Astrocyte (in vitro differentiated cells and primary cell): ENCODE measurements around the gene GRB10. TPM values are rescaled to one million over a fixed set of nuclear protein-coding genes. Genes with fewer than 3 reads are reported as not detected.

Source experiments
- DNase-seq: peaks from one replicate; pipeline ENCODE4 v3.0.0-alpha.2; 2010; ENCODE audit warnings: low read depth
- FAIRE-seq: peaks from 2 replicates; lab custom pipeline; 2011; peaks lifted over from hg19 to GRCh38; lab: Jason Lieb, UNC
- H2AFZ ChIP-seq: 2 replicates; pipeline ENCODE4 v1.6.0; 2012; ENCODE audit warnings: low read depth, low read length, inconsistent platforms
- H3K27ac ChIP-seq: 2 replicates; pipeline ENCODE4 v1.5.1; 2011; ENCODE audit warnings: low read depth, low read length, inconsistent platforms
- H3K27me3 ChIP-seq: 2 replicates; pipeline ENCODE4 v1.6.0; 2011; ENCODE audit warnings: low read length, inconsistent platforms; ENCODE audit not compliant: insufficient read depth
- H3K36me3 ChIP-seq: 2 replicates; pipeline ENCODE4 v1.5.1; 2011; ENCODE audit warnings: low read length, inconsistent platforms; ENCODE audit not compliant: insufficient read depth
- H3K4me1 ChIP-seq: 2 replicates; pipeline ENCODE4 v1.5.1; 2011; ENCODE audit warnings: low read length, inconsistent platforms; ENCODE audit not compliant: insufficient read depth
- H3K4me2 ChIP-seq: 2 replicates; pipeline ENCODE4 v1.6.0; 2012; ENCODE audit warnings: low read length, inconsistent platforms
- H3K4me3 ChIP-seq: 2 replicates; pipeline ENCODE4 v1.5.1; 2011; ENCODE audit warnings: low read depth, mild to moderate bottlenecking, low read length, inconsistent platforms; ENCODE audit not compliant: insufficient read depth
- H3K79me2 ChIP-seq: 2 replicates; pipeline ENCODE4 v1.6.0; 2012; ENCODE audit warnings: mild to moderate bottlenecking, low read length, inconsistent platforms; ENCODE audit not compliant: insufficient read depth
- H3K9ac ChIP-seq: 2 replicates; pipeline ENCODE4 v1.6.0; 2012; ENCODE audit warnings: mild to moderate bottlenecking, low read length, inconsistent platforms
- H3K9me3 ChIP-seq: 2 replicates; pipeline ENCODE4 v1.5.1; 2012; ENCODE audit warnings: low read depth, mild to moderate bottlenecking, low read length, inconsistent platforms; ENCODE audit not compliant: insufficient read depth
- H4K20me1 ChIP-seq: 2 replicates; pipeline ENCODE4 v1.6.0; 2012; ENCODE audit warnings: low read length, inconsistent platforms; ENCODE audit not compliant: insufficient read depth
- H3K27ac Mint-ChIP-seq: one replicate; pipeline ENCODE4 v1.8.0; 2021; ENCODE audit warnings: mild to moderate bottlenecking, mixed read lengths; ENCODE audit not compliant: unreplicated experiment
- H3K27me3 Mint-ChIP-seq: one replicate; pipeline ENCODE4 v1.8.0; 2021; ENCODE audit warnings: low read depth, mixed read lengths; ENCODE audit not compliant: unreplicated experiment
- H3K36me3 Mint-ChIP-seq: one replicate; pipeline ENCODE4 v1.8.0; 2021; ENCODE audit warnings: low read depth, mixed read lengths; ENCODE audit not compliant: unreplicated experiment
- H3K4me1 Mint-ChIP-seq: one replicate; pipeline ENCODE4 v1.8.0; 2021; ENCODE audit warnings: low read depth, mixed read lengths; ENCODE audit not compliant: unreplicated experiment
- H3K4me3 Mint-ChIP-seq: one replicate; pipeline ENCODE4 v1.8.0; 2021; ENCODE audit warnings: mild to moderate bottlenecking, moderate library complexity, mixed read lengths; ENCODE audit not compliant: unreplicated experiment
- H3K9me3 Mint-ChIP-seq: one replicate; pipeline ENCODE4 v1.8.0; 2021; ENCODE audit warnings: mild to moderate bottlenecking, mixed read lengths; ENCODE audit not compliant: unreplicated experiment
- CTCF ChIP-seq: IDR thresholded peaks from 2 replicates; pipeline ENCODE4 v1.5.1; 2011; ENCODE audit warnings: low read depth, mild to moderate bottlenecking, inconsistent platforms, low read length, moderate library complexity; ENCODE audit not compliant: insufficient read depth
- EZH2 ChIP-seq: IDR thresholded peaks from 2 replicates; pipeline ENCODE4 v1.6.1; 2012; ENCODE audit warnings: mild to moderate bottlenecking, low read length, inconsistent platforms; ENCODE audit not compliant: insufficient read depth
- total RNA-seq: library from RNA; stranded (reverse); gene quantifications from 2 replicates; pipeline ENCODE4 v1.2.1, GENCODE V29; 2021

Gene GRB10
- total RNA-seq, 1 donor from 2014 or later: 81.9 TPM

GRCh38 chr7:50714857-50715256 is 67.8 kb downstream of the GRB10 start:
- no peak for TF ChIP-seq EZH2
- TF ChIP-seq CTCF: no peak
- DNase-seq: no peak
- H3K27me3 ChIP-seq: no peaks in the 10 kb centered on the region
- Mint-ChIP-seq H3K9me3 (no peaks in the 10 kb centered on the region), H3K4me3 (no peak overlapping the region), H3K36me3 (peaks cover 14% of the 10 kb centered on the region), H3K27me3 (no peaks in the 10 kb centered on the region), H3K27ac (no peak overlapping the region), H3K4me1 (peaks cover 48% of the 10 kb centered on the region)
- H3K9me3 ChIP-seq: no peaks in the 10 kb centered on the region
- H3K4me1 ChIP-seq: peaks cover 29% of the 10 kb centered on the region
- H3K79me2 ChIP-seq: peaks cover 98% of the 10 kb centered on the region
- H4K20me1 ChIP-seq: peaks cover 97% of the 10 kb centered on the region
- no peak for FAIRE-seq
- H3K36me3 ChIP-seq: no peaks in the 10 kb centered on the region
- no peak overlapping the region for H2AFZ ChIP-seq
- H3K27ac ChIP-seq: no peak overlapping the region
- no peak overlapping the region for H3K9ac ChIP-seq
- no peak overlapping the region for H3K4me3 ChIP-seq
- no peak overlapping the region for H3K4me2 ChIP-seq

GRCh38 chr7:50713123-50713965 is 69.4 kb downstream of the GRB10 start:
- TF ChIP-seq EZH2 (no peak), CTCF (no peak)
- FAIRE-seq: no peak
- no peaks in the 10 kb centered on the region for H3K9me3 Mint-ChIP-seq
- Histone ChIP-seq H3K36me3 (no peaks in the 10 kb centered on the region), H4K20me1 (peaks cover 96% of the 10 kb centered on the region), H2AFZ (no peak overlapping the region), H3K9ac (no peak overlapping the region), H3K4me1 (peaks cover 28% of the 10 kb centered on the region), H3K79me2 (peaks cover 98% of the 10 kb centered on the region), H3K4me2 (peak overlapping the region; percentile 15), H3K9me3 (no peaks in the 10 kb centered on the region), H3K27me3 (no peaks in the 10 kb centered on the region), H3K4me3 (no peak overlapping the region), H3K27ac (no peak overlapping the region)
- peaks cover 22% of the 10 kb centered on the region for H3K36me3 Mint-ChIP-seq
- no peak for DNase-seq
- no peaks in the 10 kb centered on the region for H3K27me3 Mint-ChIP-seq
- peak overlapping the region; percentile 22 for H3K4me3 Mint-ChIP-seq
- no peak overlapping the region for H3K27ac Mint-ChIP-seq
- H3K4me1 Mint-ChIP-seq: peaks cover 44% of the 10 kb centered on the region
